ENCODE measurements around the gene TRIM54.

DNA sequence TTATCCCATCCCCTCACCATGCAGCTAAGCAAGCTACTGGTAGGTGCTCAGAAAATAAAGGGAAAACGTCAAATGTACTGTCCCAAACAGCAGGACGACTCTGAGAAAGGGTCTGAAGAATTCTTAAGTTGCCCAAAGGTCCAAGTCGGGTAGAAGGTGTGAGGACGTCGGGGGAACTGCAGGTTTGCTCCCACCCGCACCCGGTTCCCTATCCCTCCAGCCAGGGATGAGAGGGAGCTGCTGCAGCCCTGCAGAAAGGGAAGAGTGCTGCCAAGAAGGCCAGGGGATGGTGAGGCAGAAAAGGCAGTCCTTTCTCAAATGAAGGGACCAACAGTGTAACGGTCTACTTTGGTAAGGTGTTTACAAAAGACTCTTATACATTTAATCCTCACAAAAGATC is 32.9 kb downstream of the TRIM54 start:
- TF ChIP-seq, protein P1, sequence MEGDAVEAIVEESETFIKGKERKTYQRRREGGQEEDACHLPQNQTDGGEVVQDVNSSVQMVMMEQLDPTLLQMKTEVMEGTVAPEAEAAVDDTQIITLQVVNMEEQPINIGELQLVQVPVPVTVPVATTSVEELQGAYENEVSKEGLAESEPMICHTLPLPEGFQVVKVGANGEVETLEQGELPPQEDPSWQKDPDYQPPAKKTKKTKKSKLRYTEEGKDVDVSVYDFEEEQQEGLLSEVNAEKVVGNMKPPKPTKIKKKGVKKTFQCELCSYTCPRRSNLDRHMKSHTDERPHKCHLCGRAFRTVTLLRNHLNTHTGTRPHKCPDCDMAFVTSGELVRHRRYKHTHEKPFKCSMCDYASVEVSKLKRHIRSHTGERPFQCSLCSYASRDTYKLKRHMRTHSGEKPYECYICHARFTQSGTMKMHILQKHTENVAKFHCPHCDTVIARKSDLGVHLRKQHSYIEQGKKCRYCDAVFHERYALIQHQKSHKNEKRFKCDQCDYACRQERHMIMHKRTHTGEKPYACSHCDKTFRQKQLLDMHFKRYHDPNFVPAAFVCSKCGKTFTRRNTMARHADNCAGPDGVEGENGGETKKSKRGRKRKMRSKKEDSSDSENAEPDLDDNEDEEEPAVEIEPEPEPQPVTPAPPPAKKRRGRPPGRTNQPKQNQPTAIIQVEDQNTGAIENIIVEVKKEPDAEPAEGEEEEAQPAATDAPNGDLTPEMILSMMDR (IDR thresholded peaks at IDR 0.05): no peak
- no peak for TF ChIP-seq POLR2A (IDR thresholded peaks at IDR 0.05)

Data from thyroid gland (tissue), 4 donors.